Measurements from ENCODE around the gene CBLB. TPM values are rescaled to one million over a fixed set of nuclear protein-coding genes. Genes with fewer than 3 reads are reported as not detected.

CBLB gene
- total RNA-seq, 6 experiments from 2014 or later: 9.4 to 21.4 (median 18.2) TPM

GRCh38 chr3:105905328-105905727 lies 36.5 kb upstream of the CBLB start:
- DNase-seq (no peak), ATAC-seq (no peak)
- no peak overlapping the region for H3K27ac ChIP-seq
- H3K36me3 ChIP-seq: no peaks in the 10 kb centered on the region
- H3K4me1 ChIP-seq: no peaks in the 10 kb centered on the region
- no peaks in the 10 kb centered on the region for H3K27me3 ChIP-seq
- H3K9me3 ChIP-seq: no peaks in the 10 kb centered on the region
- H3K4me3 ChIP-seq: no peak overlapping the region
- WGBS (ENCODE audit: insufficient coverage, low coverage, low lambda C conversion rate, missing lambda C conversion rate): 44% methylated on average over 1 of the region's 1 CpG
- no peak for TF ChIP-seq POLR2A (IDR thresholded peaks at IDR 0.05)
- TF ChIP-seq CTCF (IDR thresholded peaks at IDR 0.05): no peak
- intact Hi-C loops (cut with DNase I): no loop called here

- H3K27ac ChIP-seq: no peak overlapping the region
- H3K9me3 ChIP-seq: no peaks in the 10 kb centered on the region
- no peak overlapping the region for H3K4me3 ChIP-seq
- WGBS (ENCODE audit: insufficient coverage, low coverage, low lambda C conversion rate, missing lambda C conversion rate): 42% methylated on average over 3 of the region's 5 CpGs
- no peak for ATAC-seq
- no peak for DNase-seq
- no peak for TF ChIP-seq POLR2A (IDR thresholded peaks at IDR 0.05)
- TF ChIP-seq CTCF (IDR thresholded peaks at IDR 0.05): no peak
- H3K27me3 ChIP-seq: no peaks in the 10 kb centered on the region
- no peaks in the 10 kb centered on the region for H3K4me1 ChIP-seq
- H3K36me3 ChIP-seq: no peaks in the 10 kb centered on the region
- intact Hi-C loops (cut with DNase I): no loop called here
Measured at GRCh38 chr3:105904678-105905284, 36.0 kb upstream of the CBLB start.

GRCh38 chr3:105904251-105904650 lies 35.4 kb upstream of the CBLB start:
- no peak overlapping the region for H3K4me3 ChIP-seq
- H3K27ac ChIP-seq: no peak overlapping the region
- WGBS (ENCODE audit: insufficient coverage, low coverage, low lambda C conversion rate, missing lambda C conversion rate): 94% methylated on average over 1 of the region's 1 CpG
- DNase-seq (no peak), ATAC-seq (no peak)
- TF ChIP-seq POLR2A (IDR thresholded peaks at IDR 0.05) (no peak), CTCF (IDR thresholded peaks at IDR 0.05) (no peak)
- intact Hi-C loops (cut with DNase I): no loop called here
- no peaks in the 10 kb centered on the region for H3K4me1 ChIP-seq
- no peaks in the 10 kb centered on the region for H3K9me3 ChIP-seq
- H3K36me3 ChIP-seq: no peaks in the 10 kb centered on the region
- no peaks in the 10 kb centered on the region for H3K27me3 ChIP-seq

- WGBS (ENCODE audit: insufficient coverage, low coverage, low lambda C conversion rate, missing lambda C conversion rate): 79% methylated on average over 2 of the region's 2 CpGs
- intact Hi-C loops (cut with DNase I): no loop called here
Measured at GRCh38 chr3:105899516-105899915, 30.7 kb upstream of the CBLB start.

More at GRCh38 chr3:105899516-105899915, 30.7 kb upstream of the CBLB start:
- ATAC-seq: no peak
- H3K9me3 ChIP-seq: no peaks in the 10 kb centered on the region
- H3K4me3 ChIP-seq: no peak overlapping the region
- no peaks in the 10 kb centered on the region for H3K27me3 ChIP-seq
- TF ChIP-seq POLR2A (IDR thresholded peaks at IDR 0.05) (no peak), CTCF (IDR thresholded peaks at IDR 0.05) (no peak)
- DNase-seq: no peak
- no peak overlapping the region for H3K27ac ChIP-seq
- no peaks in the 10 kb centered on the region for H3K4me1 ChIP-seq
- no peaks in the 10 kb centered on the region for H3K36me3 ChIP-seq

All from right lobe of liver (tissue), 6 donors.